Measurements from ENCODE around the gene ZKSCAN2. TPM values are rescaled to one million over a fixed set of nuclear protein-coding genes. Genes with fewer than 3 reads are reported as not detected.

The ZKSCAN2 gene
- total RNA-seq, 1 experiment from 2014 or later = 4.5 TPM

GRCh38 chr16:25269879-25270278 lies 12.2 kb upstream of the ZKSCAN2 start:
- no peaks in the 10 kb centered on the region for H3K9me3 ChIP-seq (ENCODE audit: insufficient read depth, low read depth)
- peaks cover 51% of the 10 kb centered on the region for H4K20me1 ChIP-seq (ENCODE audit: insufficient read depth)
- H3K4me3 ChIP-seq = no peak overlapping the region
- no peaks in the 10 kb centered on the region for H3K9me2 ChIP-seq (ENCODE audit: insufficient read depth)
- CTCF ChIA-PET = no interaction called here
- H3K27ac ChIP-seq = no peak overlapping the region
- TF ChIP-seq EZH2 (IDR thresholded peaks at IDR 0.05; ENCODE audit: low read depth) (no peak), CTCF (conservative IDR thresholded peaks at IDR 0.05) (no peak)
- no peak overlapping the region for H2AFZ ChIP-seq
- H3K27me3 ChIP-seq (ENCODE audit: insufficient read depth, low read depth) = no peaks in the 10 kb centered on the region
- intact Hi-C loops (cut with micrococcal nuclease; ENCODE audit: unreplicated experiment) = no loop called here
- BruUV-seq (replicated peaks) = no TSS peak
- H3K79me2 ChIP-seq (ENCODE audit: low read depth) = peaks cover 7% of the 10 kb centered on the region; the same call in 1 of the 2 replicates
- no peak for DNase-seq
- H3K4me2 ChIP-seq = no peak overlapping the region
- no peaks in the 10 kb centered on the region for H3K4me1 ChIP-seq (replicated peaks; ENCODE audit: insufficient read depth)
- POLR2A ChIA-PET (ENCODE audit: unreplicated experiment) = no interaction called here
- 0 out of 2 replicates have a peak, but pooled peaks cover 11% of the 10 kb centered on the region for H3F3A ChIP-seq (ENCODE audit: insufficient read depth, low read depth)
- H3K36me3 ChIP-seq (ENCODE audit: low read depth) = no peaks in the 10 kb centered on the region

GRCh38 chr16:25265968-25266367 lies 8.3 kb upstream of the ZKSCAN2 start:
- Histone ChIP-seq H3K79me2 (ENCODE audit: low read depth) (peaks cover 17% of the 10 kb centered on the region), H3K9me2 (ENCODE audit: insufficient read depth) (no peaks in the 10 kb centered on the region)
- intact Hi-C loops (cut with micrococcal nuclease; ENCODE audit: unreplicated experiment) = no loop called here

GRCh38 chr16:25264597-25264996 lies 7.0 kb upstream of the ZKSCAN2 start:
- ChIA-PET POLR2A (ENCODE audit: unreplicated experiment) (no interaction called here), CTCF (interaction anchor here (0.7 kb wide), 1 partner anchor 113 kb away, joined by 4 read pairs; no protein-coding TSS in a partner anchor)
- DNase-seq = peak in 1 of 2 experiments; percentile 15
- TF ChIP-seq EZH2 (IDR thresholded peaks at IDR 0.05; ENCODE audit: low read depth) = no peak
- TF ChIP-seq CTCF (conservative IDR thresholded peaks at IDR 0.05) = no peak
- H3K4me1 ChIP-seq (replicated peaks; ENCODE audit: insufficient read depth) = no peaks in the 10 kb centered on the region; the same call in 1 of the 2 replicates
- H3K4me3 ChIP-seq = no peak overlapping the region
- no TSS peak for BruUV-seq (replicated peaks)
- H3K27ac ChIP-seq = no peak overlapping the region
- H2AFZ ChIP-seq = no peak overlapping the region
- peaks cover 81% of the 10 kb centered on the region for H4K20me1 ChIP-seq (ENCODE audit: insufficient read depth)
- intact Hi-C loops (cut with micrococcal nuclease; ENCODE audit: unreplicated experiment) = no loop called here
- 0 out of 2 replicates have a peak, but pooled peaks cover 5% of the 10 kb centered on the region for H3F3A ChIP-seq (ENCODE audit: insufficient read depth, low read depth)
- H3K9me2 ChIP-seq (ENCODE audit: insufficient read depth) = no peaks in the 10 kb centered on the region
- no peaks in the 10 kb centered on the region for H3K27me3 ChIP-seq (ENCODE audit: insufficient read depth, low read depth)
- H3K9me3 ChIP-seq (ENCODE audit: insufficient read depth, low read depth) = no peaks in the 10 kb centered on the region
- H3K4me2 ChIP-seq = no peak overlapping the region
- no peaks in the 10 kb centered on the region for H3K36me3 ChIP-seq (ENCODE audit: low read depth)
- peaks cover 30% of the 10 kb centered on the region for H3K79me2 ChIP-seq (ENCODE audit: low read depth)

More at GRCh38 chr16:25265968-25266367, 8.3 kb upstream of the ZKSCAN2 start:
- DNase-seq = no peak
- ChIA-PET POLR2A (ENCODE audit: unreplicated experiment) (no interaction called here), CTCF (no interaction called here)
- no peaks in the 10 kb centered on the region for H3K9me3 ChIP-seq (ENCODE audit: insufficient read depth, low read depth)
- TF ChIP-seq EZH2 (IDR thresholded peaks at IDR 0.05; ENCODE audit: low read depth) (no peak), CTCF (conservative IDR thresholded peaks at IDR 0.05) (no peak)
- no peaks in the 10 kb centered on the region for H3K36me3 ChIP-seq (ENCODE audit: low read depth)
- H3K4me2 ChIP-seq = no peak overlapping the region
- BruUV-seq (replicated peaks) = no TSS peak
- no peak overlapping the region for H3K4me3 ChIP-seq
- no peaks in the 10 kb centered on the region for H3K27me3 ChIP-seq (ENCODE audit: insufficient read depth, low read depth)
- H3K4me1 ChIP-seq (replicated peaks; ENCODE audit: insufficient read depth) = no peaks in the 10 kb centered on the region
- H2AFZ ChIP-seq = no peak overlapping the region
- H3F3A ChIP-seq (ENCODE audit: insufficient read depth, low read depth) = 0 out of 2 replicates have a peak, but pooled peaks cover 11% of the 10 kb centered on the region
- no peak overlapping the region for H3K27ac ChIP-seq
- H4K20me1 ChIP-seq (ENCODE audit: insufficient read depth) = peaks cover 78% of the 10 kb centered on the region

All from PC-9 (cell line).